GM19372 (cell line): Measurements from ENCODE around the gene NEBL.

ENCODE experiments used
- ATAC-seq: cut with Tn5 transposase; IDR thresholded peaks from one replicate; pipeline ENCODE4 v1.9.1; 2021; ENCODE audit warnings: mild to moderate bottlenecking, low read depth, moderate library complexity; ENCODE audit not compliant: unreplicated experiment

The NEBL gene

DNA sequence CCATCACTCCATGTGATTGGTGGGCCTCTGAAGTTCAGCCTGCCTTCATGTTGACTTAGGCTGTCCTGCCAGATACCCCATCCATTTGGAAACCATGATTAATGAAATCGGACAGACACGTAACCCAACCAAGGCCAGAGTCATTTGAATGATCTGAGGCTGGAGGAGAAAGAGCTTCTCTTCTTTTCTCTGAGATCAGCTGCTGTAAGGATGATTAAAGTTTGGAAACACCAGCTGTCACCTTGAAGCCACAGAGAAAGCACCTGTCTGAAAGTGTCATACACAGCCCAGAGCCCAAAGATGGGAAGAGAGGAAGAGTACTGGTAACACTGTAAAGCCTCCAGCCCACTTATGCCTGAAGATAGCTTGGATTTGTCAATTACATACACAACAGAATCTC lies 22.9 kb downstream of the NEBL start:
- no peak for ATAC-seq

DNA sequence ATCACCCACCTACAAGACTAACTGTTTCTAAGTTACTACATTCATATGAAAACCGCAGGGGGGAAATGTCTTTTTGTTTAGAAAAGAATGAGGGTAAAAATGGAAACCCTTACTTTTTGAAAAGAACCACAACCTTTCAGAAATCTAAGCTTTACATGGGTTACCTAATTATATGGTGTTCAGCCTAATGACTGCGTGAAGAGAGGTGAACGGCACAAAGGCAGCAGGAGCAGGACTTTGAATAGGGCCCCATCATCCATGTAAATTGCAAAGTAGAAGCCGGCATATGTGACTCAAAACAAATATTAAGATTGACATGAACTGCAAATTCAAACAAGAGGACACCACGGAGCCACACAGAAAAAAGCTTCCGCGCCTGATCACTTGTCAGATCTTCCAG lies 25.1 kb downstream of the NEBL start:
- no peak for ATAC-seq

DNA sequence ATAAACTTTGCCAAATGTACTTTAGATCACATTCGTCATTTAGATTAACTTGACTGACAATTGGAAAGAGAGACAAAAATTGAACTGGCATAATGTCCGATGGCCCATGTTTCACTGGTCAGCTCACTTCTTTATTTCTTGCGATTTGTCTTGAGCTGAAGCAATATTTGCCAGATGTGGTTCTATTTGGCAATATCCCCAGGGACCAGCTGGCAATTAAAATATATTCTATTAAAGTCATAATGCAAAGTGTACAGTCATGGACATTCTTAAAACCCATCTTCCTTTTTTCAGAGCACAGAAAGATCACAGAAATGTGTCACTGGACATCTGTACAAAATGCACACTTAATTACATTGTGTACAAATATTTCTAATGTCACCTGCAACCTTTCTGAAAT lies 26.3 kb downstream of the NEBL start:
- no peak for ATAC-seq

DNA sequence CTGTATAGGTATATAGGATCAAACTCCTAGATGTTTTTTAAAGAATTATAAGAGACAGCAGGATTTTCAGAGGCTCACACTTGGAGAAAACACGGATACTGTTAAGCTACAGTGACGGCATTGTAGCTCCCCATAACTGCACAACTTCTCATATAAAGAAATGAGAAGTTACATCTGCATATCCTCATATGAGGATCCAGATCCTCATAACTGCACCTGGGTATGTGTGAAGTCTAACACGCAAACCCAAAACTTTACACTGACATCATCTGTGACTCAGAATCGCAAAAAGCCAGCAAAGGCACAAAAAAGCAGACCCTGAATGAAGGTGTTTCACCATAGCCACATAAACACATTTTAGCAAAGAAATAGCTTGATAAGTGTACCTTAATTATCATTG lies 34.1 kb downstream of the NEBL start:
- no peak for ATAC-seq

DNA sequence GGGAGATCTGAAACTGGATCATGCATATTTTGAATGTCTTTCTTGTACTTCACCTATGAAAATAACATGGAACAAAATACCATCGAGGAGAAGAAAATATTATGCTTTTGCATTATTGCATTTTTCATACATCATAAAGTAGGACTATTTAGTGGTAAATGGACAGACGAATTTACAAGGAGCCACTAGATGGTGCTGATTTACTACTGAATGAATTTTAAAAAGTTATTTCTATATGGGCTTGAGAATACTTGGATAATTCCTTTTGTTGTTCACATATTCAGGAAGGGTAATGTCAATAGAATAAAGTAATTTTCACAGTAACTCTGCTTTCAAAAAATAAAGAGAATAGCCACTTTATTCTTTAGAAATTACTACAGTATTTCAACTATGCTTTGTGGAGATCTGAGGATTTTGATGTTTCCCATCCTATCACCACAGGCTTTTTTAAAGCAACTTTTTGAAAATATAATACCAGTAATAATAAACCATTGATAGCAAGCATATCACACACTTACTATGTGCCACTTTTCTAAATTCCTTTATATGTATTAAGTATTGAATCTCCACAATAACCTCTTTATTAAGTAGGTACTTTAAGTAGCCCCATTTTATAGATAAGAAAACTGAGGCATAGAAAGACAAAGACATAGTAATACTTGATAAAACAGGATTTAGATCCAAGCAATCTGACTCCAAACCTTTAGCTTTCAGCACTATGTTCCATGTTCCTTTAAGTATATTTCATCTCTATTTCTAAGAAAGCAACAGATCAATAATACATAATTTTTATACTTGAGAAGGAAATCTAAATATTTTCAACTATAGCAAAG lies 38.6 kb downstream of the NEBL start:
- ATAC-seq: no peak

DNA sequence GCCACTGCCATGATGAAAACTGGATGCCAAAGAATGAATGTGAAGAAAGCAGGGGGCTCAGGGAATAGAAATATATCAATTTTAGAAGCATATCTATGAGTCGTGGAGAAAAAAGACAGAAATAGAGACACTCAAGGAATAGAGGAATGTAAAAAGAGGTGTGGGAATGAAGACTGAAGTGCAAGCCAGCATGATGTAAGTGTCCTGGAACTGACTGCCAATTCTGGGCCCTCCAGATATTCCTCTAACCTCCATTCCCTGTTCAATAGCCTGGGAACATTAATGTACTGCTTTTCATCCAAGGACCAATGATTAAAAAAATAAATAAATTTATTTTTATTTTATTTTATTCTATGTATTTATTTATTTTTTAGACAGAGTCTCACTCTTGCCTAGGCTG lies 40.6 kb downstream of the NEBL start:
- ATAC-seq: no peak

DNA sequence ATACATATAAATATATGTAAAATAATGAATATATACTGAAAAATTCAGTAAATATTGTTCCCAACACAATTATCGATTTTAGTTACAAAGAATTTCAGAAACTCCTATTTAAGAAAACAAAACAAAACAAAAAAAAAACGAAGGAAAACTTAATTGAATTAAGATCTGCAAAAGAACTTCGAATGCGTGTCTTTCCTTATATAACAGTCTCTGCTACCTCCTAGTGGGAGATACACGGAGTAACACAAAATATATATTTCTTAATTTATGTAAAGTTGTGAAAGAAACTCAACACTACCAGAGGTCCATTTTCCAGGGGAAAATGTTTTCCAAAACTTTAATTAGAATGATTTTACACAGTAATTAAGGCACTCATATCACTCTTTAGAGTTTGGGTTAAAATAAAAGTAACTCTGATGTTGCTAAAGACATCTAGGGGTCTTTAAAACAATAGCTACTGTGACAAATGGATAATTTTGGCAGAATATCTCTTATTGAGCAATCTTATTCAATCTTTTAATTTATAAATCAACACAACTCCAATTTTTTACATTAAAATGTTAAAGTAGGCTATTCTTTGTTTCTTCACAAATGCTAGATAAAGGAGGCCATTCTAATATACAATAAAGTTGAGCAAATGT lies 41.6 kb downstream of the NEBL start:
- no peak for ATAC-seq

DNA sequence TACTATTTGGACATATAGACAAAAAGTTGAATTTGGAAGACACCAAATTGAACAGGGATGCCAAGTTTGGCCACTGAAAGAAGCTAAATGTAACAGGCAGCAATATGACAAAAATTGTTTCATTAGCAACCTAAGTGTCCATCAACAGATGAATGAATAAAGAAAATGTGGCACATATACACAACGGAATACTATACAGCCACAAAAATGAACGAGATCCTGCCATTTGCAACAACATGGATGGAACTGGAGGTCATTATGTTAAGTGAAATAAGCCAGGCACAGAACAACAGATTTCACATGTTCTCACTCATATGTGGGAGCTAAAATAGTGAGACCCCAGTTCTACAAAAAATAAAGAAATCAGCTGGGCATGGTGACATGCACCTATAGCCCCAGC lies 43.8 kb downstream of the NEBL start:
- ATAC-seq: no peak

DNA sequence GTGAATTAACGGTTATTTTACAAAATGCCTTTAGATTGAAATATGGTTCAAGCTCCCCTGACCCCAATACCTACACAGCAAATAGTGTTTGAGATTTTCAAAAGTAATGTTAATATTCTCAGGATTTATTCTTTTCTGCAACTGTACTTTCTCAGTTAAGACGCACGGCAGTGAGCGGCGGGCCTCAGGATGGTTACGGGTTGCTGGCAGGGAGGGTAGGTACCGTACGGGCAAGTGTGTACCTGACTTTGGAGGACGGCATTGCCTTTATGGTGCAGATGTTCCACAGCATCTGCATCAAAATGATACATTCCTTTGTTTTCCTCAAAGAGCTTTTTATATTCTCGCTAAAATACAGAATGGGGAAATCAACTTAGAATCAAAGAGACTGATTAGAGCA lies 44.8 kb downstream of the NEBL start:
- ATAC-seq: no peak

DNA sequence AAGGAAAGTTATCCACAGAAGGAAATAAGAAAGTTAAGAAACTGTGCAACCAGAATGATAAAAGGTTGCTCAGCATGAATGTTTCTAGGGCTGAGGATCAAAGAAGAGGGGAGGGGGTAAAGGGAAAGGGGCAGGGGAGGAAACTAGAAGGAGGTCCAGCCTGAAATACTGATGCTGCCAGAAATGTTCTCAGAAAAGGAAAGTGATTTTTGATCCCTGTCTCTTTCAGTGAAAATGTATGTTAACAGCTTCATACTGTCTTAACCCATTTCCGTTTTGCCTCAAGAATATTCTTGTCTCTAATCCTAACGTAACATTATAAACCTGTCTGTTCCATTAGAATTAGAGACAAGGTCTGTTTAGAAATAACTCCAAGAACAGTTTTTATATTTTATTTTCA lies 49.6 kb downstream of the NEBL start:
- ATAC-seq: no peak

DNA sequence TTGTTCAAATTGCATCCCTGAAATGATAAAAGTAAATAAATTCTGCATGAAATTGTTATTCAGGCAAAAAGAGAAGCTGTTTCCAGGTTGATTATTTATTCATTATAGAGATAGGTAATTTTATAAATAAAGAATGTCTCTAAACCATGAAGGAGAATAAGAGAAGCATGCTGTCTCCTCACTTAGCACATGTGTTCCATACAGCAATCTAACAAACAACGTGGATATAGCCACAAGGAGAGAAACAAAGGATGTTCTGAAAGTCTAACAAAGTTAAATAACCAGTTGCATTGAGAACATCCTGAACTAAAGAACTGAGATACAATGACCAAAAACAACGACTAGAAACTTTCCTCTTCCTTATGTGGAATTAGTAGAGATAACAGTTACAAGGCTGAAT lies 50.8 kb downstream of the NEBL start:
- no peak for ATAC-seq

DNA sequence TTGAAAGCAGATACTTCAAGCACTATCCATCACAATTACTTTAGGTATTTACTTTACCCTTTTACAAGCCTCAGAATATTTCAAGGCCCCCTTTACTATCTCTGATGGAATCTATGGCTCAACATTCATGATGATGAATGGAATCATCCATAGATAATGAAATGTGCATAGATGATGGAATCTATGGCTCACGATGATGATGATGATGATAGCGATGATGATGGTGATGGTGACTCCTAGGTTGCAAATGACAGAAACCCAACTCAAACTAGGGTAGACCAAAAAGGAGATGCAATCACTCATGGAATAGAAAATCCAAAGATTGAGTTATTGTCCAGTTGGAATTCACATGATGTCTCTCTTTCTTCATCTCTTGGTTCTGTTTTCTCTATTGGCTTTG lies 55.7 kb downstream of the NEBL start:
- no peak for ATAC-seq

DNA sequence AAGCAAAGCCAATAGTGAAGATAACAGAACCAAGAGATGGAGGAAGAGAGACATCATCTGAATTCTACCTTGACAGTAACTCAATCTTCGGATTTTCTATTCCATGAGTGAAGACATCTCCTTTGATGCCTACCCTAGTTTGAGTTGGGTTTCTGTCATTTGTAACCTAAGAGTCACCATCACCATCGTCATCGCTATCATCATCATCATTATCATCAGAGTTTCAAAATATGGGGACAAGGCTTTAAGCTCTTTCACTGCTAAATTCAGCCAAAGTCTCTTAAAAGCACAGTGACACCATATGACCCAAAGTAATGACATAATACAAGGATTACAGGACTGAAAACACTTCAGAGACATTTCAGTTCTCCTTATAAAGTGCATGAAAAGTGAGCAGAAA lies 57.2 kb downstream of the NEBL start:
- no peak for ATAC-seq

DNA sequence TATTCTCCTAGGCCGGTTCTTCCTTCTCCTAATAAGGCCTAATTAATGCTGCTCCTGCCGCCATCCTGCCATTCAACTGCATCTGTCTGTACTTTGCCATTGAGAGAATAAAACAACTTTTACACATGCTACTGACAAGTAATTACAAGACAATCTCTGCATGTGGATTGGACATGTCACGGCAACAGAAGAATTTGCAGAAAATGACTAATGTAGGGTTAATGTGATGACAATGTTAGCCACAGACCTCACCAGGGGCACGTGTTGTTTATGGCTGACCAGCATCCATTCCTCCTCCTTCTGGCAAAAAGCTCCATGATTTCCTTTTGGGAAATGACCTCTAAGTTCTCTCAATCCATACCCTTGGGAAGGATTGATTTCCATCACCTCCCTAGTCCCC lies 58.0 kb downstream of the NEBL start:
- no peak for ATAC-seq

DNA sequence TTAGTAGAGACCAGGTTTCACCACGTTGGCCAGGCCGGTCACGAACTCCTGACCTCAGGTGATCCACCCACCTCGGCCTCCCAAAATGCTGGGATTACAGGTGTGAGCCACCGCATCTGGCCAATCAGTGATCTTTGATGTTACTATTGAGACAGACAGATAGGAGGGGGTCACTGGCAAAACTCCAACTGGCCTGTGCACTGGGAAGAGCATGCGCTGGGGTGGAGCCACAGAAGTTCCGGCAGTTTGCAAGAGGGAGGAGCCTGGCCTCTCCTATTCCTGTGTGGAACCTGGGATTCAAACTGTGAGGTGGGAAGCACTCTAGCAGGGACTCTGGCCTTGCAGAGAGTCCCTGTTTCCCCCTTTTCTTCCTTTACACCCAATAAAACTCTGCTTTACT lies 60.7 kb downstream of the NEBL start:
- ATAC-seq: no peak

DNA sequence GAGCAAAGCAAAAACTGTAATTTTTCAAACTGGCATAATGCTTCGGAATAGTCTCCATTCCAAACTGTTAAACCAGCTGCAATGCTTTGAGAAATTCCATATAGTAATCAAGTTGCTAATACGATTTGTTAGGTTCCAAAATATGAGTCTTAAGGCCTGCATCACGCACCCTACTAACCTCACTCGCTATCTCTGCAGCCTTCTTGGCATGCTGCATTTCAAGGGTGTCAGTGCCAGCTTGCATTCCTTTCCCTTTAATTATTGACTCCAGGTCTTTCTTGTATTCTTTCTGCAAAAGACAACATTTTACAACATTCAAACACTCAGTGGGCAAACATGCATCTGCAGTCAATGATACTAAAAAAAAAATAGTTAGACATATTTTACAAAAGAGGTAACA lies 61.8 kb downstream of the NEBL start:
- no peak for ATAC-seq

DNA sequence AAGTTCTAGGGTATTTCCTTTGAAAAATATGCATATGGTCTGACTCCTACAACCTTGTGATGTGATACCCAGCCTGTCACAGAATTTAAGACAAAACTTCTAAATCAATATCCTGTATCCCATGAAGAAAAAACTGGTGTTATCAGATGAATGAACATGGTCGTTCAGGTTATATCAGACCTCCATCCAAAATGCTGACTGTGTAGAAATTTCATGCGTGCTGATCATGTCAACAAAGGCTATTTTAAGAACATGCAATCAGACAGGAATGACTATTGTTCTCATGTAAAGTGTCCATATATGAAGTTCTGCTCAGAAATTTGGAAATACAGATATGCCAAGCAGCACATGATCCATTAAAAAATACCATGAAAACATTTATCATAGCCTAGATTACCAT lies 62.3 kb downstream of the NEBL start:
- ATAC-seq: no peak

DNA sequence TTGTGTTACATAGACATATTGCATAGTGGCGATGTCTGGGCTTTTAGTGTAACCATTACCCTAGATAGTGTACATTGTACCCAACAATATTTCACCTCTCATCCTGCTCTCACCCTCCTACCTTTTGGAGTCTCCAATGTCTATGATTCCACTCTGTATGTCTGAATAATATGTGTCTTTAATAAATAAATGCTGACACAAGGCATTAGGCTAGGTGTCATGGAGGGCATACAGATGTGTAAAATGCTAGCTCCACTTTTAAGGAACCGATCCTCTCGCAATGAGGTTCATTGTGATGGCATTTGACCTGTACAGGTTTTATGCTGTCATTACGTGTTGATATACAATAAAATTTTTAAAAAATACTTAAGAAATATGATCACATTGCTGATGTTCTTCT lies 74.3 kb downstream of the NEBL start:
- no peak for ATAC-seq

DNA sequence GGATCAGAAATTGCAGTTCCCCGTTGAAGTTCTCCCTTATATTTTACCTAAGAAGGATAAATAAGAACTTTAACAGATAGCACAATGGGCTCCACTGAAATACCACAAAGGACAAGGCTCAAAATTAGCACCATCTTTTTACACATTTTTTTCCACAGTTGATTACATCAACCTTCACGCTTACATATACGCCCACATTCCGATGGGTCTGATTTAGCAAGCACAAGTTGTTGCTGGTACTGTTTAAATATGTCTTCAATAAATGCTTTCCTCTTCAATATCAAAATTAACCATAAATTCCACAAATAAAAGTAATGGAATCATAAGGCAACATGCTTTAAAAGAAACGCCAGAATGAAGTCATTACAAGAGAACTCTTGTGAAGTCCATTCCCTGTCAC lies 79.5 kb downstream of the NEBL start:
- ATAC-seq: no peak

DNA sequence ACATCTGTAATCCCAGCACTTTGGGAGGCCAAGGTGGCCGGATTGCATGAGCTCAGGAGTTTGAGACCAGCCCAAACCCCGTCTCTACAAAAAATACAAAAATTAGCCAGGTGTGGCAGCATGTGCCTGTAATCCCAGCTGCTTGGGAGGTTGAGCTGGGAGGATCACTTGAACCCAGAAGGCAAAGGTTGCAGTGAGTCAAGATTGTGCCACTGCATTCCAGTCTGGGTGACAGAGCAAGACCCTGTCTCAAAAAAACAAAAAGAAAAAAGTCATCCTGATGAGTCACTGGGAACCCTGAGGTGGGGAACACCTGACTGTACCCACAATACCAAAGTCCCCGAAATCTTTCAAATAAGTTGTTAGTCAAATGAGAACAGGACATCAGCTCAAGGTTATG lies 80.0 kb downstream of the NEBL start:
- ATAC-seq: no peak

DNA sequence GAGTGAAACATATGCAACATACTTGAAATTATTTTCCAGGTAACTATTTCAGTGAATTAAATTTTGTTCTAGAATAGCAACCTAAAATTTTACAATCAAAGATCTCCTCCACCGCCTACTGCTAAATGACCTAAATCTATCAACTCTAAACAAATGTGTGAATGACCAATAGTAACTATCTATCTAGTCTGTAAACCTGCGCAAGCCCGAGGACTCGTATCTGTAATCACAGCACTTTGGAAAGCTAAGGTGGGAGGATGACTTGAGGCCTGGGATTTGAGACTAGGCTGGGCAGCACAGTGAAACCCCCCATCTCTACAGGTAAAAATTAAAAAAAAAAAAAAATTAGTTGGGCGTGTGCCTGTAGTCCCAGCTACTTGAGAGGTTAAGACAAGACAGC lies 83.0 kb downstream of the NEBL start:
- ATAC-seq: no peak

DNA sequence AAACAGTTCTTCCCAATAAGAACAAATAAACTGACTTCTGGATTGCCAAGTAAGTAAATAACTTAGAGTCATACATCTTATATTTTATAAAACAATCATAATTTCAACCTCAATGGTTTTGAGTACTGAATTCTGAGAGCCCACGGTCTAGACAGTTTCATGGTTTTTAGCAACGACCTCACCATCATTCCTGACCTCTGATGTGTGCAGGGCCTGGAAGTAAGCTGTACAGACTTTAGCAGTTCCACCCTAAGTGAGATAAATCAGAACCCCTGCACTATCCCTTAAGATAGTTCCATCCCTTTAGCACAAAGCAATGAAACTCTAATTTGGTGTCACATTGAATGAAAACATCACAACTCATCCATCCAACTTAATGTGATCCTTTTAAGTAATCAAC lies 86.0 kb downstream of the NEBL start:
- no peak for ATAC-seq
